Kidney capillary endothelial cell (primary cell): Measurements from ENCODE around the gene STAC2.
"Not testable (repeated sequence)": the region's sequence is repeated elsewhere in the genome, so short reads cannot be mapped to it uniquely, and the experiment has no call there.

Source experiments
- DNase-seq: peaks from one replicate; pipeline ENCODE4 v3.0.0-alpha.2; 2018; ENCODE audit warnings: low spot score

STAC2 gene, protein sequence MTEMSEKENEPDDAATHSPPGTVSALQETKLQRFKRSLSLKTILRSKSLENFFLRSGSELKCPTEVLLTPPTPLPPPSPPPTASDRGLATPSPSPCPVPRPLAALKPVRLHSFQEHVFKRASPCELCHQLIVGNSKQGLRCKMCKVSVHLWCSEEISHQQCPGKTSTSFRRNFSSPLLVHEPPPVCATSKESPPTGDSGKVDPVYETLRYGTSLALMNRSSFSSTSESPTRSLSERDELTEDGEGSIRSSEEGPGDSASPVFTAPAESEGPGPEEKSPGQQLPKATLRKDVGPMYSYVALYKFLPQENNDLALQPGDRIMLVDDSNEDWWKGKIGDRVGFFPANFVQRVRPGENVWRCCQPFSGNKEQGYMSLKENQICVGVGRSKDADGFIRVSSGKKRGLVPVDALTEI

DNA sequence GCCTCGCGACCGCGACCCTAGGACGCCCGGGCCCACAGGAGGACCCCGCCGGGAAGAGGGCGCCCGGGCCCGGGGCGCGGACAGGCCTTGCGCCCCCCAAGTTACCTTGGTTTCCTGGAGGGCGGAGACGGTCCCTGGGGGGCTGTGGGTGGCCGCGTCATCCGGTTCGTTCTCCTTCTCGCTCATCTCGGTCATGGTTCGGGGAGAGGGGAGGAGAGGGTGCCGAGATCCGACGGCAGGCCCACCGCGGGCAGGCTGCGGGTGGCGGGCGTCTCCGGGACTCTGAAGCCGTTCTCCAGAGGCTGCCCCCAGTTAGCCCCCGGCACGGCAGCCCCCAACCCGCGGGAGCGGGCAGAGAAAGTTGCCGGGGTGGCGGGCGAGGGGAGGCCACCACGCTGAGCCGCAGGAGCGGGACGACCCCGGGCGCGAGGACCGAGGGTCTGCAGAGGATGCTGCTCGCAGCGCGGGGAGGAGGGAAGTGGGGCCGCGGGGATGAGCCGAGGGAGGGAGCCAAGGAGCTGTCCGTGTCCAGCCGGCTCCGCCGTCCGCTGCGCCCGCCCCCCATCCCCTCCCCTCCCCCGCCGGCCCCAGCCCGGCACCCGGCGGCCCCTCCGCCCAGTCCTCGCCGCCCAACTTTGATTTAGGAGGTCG is at the start of gene STAC2:
TSS of gene STAC2 (minus strand) at position 638 of the 651 bp plus-strand sequence. CDS start at position 195, 443 bp downstream.
- DNase-seq = no peak

- no peak for DNase-seq
Observed at GRCh38 chr17:39271546-39271945, 45.8 kb upstream of the STAC2 start.

- peak; percentile 19 for DNase-seq
Observed at GRCh38 chr17:39270923-39271322, 45.2 kb upstream of the STAC2 start.

DNA sequence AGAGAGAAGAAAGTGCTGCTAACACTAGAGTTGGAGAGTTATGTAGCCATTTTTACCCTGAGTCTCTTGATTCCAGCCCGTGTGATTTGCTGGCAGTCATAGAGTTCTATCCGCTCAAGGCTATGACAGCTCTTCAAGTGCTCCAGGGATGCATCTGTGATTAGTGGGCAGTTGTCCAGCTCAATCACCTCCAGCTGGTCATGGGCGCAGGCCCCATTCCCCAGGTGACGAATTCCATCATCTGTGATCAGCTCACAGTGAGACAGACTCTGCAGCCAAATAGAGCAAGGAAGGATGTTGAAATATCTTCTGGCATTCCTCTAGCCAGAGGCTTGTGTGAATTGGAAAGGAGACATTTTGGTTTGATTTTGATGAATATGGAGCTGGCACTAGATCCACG is 38.4 kb upstream of the STAC2 start:
- DNase-seq = no peak

- DNase-seq = no peak
Observed at GRCh38 chr17:39261286-39261685, 35.5 kb upstream of the STAC2 start.

GRCh38 chr17:39252788-39253460 is 27.2 kb upstream of the STAC2 start:
- DNase-seq = no peak

- no peak for DNase-seq
Observed at GRCh38 chr17:39251997-39252396, 26.3 kb upstream of the STAC2 start.

- not testable (repeated sequence) for DNase-seq
Observed at GRCh38 chr17:39250076-39250475, 24.3 kb upstream of the STAC2 start.

- DNase-seq = no peak
Observed at GRCh38 chr17:39246274-39246673, 20.5 kb upstream of the STAC2 start.

DNA sequence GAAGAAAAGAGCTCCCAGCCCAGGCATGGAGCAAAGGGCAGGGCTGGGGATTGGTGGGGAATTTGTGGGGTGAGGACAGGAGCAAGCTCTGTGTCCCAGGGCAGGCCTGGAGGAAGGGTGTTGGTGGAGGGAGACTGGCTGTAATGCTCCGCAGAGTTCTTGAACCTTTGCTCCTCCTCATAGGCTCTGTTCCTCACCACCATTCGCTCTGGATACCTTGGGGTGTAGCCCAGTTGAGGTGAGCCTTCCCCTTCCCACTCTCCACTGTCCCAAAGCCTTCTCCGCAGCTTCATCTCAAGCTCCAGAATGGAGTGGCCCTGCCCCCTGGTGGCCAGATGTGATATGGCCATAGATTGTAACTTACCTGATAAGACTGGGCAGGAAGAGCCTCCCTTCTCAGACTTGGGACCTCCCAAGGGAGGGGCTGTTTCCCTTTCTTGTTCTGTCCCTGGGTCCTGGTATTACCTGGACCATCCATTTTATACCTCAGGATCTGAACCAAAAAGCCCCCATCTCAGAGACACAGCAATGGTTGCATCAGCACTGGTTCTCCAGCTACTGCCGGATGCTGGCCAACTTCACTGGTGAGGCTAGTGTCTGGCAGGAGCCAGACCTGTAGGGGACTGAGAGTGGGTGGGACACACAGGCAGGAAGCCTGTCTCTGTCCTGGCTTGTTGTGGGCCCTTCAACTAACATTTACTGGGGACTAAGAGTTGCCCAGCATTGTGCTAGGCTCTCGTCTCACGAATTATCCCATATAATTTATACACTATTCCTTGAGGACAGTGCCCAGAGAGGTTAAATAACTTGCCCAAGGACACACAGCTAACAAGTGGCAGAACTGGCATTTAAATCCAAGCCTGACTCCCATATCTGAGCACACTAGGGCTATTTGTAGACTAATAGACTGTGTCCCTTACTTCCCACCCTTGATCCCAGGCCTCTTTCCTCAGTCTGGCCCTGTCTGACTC is 19.1 kb upstream of the STAC2 start:
- DNase-seq = peak; percentile 60

DNA sequence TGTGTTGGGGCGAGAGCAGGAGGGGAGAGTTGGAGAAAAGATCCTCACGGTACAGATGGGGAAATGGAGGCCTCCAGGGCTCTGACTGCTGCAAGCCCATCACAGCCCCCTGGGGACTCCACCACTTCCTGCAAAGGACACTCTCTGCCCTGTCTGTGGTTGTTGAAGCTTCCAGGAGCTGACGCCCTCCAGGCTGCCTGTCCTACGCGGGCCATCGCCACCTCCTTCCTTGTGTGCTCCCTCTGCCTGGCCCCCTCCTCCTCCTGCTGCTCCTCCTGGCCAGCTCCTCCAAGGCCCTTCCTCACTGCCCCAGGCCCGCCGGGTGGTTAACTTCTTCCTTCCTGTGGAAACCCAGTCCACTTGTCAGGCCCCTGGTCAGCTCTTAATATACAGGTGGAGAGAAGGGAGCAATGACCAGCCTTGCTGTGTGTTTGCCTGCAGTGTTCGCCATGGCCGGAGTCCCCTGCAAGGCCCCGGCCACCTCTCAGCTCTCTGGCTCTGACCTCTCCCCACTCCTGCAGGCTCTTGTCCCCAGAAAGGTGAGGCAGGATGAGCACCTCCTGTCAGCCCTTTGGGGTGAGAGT is 18.4 kb upstream of the STAC2 start:
- no peak for DNase-seq

DNA sequence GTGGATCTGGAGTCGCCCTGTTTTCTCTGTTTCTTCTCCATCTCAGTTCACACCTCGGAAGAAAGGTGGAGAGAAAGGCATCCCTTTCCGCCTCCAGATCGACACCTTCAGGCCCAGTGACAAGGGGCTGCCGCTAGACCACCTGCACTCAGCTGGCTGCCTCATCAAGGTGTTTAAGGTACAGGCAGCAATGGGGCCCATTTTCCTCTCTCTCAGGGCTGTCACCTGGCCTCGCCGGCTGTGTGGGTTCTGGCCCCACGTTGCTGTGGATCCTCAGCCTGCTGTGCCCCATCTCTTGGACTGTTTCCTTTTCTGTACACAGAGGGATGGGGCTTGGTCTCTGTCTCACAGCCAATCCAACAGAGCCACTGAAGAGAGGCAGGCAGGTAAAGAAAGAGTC is 17.4 kb upstream of the STAC2 start:
- no peak for DNase-seq

DNA sequence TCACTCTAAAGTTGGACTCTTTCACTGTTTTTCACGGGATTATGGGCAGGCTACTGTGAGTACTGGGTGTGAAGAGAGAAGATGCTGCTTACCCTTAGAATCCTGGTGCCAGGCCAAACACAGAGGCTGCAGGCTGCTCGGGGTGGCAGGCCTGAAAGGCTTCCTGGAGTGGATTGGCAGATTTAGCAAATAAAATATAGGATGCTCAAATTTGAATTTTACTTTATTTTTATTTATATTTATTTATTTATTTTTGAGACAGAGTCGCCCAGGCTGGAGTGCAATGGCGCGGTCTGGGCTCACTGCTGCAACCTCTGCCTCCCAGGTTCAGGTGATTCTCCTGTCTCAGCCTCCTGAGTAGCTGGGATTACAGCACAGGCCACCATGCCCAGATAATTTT is 14.9 kb upstream of the STAC2 start:
- DNase-seq = no peak

DNA sequence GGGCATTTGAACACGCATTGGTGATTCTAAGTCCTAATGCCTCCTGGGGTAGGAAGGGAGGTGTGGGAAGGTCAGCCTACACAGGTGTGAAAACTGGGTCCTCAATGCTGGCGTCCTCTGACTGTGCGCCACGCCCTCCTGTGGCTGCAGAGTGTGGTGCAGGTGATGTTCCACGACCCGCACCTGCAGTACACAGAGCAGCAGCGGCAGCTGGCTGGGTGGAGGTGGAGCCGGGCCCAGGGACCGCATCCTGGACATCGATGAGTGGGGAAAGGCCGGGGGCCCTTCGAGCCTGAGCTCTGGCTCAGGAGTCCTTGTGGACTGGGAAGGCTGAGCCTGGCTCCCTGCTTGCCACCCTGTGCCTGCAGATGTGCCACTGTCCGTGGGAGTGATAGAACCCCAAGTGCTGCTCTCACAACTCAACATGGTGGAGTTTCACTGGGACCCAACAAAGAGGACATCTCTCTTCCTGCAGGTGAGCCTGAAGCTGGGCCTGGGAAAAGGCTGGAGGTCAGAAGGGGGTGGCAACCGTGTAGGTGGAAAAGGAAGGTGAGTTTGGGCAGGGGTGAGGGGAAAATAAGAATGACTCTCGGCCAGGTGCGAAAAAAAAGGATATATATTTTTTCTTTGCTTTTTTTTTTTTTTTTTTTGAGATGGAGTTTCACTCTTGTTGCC is 14.0 kb upstream of the STAC2 start:
- DNase-seq = no peak

DNA sequence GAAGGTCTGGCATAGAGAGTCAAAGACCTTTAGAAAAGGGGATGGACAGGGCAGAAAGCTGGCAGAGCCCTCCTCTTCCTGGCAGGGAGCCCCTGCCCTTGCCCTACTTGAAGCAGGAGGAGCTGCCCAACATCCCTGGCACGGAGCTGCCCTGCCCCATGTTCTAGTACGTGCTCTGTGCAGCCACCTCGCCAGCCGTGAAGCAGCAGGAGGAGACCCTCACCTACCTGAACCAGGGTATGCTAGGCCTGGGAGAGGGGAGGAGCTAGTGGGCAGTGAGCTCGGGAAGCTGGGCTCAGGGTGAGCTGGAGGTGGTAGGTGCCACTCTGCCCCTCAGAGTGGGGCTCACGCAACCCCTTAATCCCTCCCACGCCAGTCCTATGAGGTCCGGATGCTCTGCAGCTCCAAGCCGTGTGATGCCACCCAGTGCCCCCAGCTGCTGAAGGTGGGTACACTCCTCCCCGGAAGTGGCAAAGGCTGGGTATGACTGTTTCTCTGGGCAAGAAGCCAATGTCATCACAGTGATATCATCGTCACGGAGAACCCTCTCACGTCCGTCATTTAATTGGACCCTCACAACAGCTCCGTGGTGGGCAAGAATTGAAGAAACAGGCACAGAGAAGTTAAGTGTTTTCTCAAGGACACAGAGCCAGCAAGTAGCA is 12.7 kb upstream of the STAC2 start:
- DNase-seq = no peak

DNA sequence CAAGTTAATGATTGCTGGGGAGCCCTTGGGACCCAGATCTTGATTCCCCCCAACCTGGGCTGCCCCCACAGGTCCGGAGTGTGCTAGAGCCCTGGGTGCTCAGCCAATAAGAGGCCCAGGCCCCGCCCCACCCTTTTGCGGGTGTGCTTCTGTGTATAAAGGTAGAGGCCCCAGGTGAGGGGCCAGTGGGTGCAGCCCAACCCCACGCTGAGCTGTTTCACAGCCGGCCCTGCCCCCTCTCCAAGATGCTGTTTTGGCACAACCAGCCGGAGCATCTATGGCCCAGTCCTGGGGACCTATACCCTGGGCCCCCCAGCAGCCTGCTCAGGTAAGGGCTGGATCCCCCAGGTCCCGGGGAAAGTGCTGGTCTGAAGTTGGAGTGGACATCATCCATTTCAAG is 11.8 kb upstream of the STAC2 start:
- DNase-seq = no peak

DNA sequence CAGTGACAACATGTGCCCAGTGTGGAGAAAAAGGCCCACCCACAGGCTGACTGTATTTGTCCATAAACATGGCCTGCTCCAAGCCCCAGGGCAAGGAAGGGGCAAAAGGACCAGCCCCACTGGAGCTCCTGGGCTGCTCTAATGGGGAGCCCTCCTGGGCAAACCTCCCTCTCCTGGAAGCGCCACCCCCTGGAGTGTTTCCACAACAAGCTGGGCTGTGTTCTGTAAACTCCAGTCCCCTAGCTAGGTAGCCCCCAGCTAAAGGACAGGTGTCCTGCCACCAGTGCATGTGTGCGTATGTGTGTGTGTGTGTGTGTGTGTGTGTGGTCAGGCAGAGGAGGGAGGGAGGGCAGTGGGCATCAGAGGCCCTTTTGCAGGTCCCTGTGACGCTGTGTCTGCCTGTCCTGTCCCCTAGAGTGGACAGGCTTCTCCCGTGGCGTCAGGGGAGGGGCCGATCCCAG is 11.3 kb upstream of the STAC2 start:
- DNase-seq = no peak

DNA sequence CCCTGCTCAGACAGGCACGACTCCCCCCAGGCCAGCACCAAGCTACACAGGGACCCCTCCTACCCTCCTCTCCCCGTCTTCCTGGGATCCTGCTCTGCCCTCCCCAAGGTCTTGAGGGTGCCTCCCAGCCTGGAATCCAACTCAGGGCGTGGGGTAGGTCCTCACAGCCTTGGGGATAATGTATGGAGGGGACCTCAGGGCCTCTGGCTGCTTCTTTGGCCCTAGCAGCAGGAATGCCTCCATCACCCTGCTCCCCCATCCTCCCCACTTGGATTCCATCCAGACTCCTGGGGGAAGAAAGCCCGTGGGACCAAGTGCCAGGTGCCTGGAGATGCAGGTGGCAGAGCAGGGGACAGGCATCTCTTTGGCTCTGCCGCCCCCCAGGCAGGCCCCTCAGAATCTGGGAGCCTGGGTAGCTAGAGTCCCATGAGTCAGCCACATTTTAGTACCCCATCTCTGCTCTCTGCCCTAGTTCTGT is 10.7 kb upstream of the STAC2 start:
- DNase-seq = no peak

GRCh38 chr17:39235555-39236449 is 10.1 kb upstream of the STAC2 start:
- DNase-seq = peak; percentile 59
